Right renal pelvis (tissue), 4 donors: ENCODE results near the gene TBX4. TPM values are rescaled to one million over a fixed set of nuclear protein-coding genes. Genes with fewer than 3 reads are reported as not detected.

Source experiments
- DNase-seq, 4 donors: peaks; one replicate each; pipeline ENCODE4 v3.0.0-alpha.2; 2013; ENCODE audit warnings: low read depth in 4 of 4, low spot score in 3 of 4, missing footprints in 1 of 4
- polyA plus RNA-seq, 4 donors: library from polyadenylated mRNA; unstranded; fragments of 120-200 nt; gene quantifications; one replicate each; pipeline ENCODE4 v1.2.1, GENCODE V29; 2013; ENCODE audit not compliant: insufficient read length in 4 of 4

Gene TBX4
- polyA plus RNA-seq, 4 donors = 0.08 to 0.53 (median 0.16) TPM

DNA sequence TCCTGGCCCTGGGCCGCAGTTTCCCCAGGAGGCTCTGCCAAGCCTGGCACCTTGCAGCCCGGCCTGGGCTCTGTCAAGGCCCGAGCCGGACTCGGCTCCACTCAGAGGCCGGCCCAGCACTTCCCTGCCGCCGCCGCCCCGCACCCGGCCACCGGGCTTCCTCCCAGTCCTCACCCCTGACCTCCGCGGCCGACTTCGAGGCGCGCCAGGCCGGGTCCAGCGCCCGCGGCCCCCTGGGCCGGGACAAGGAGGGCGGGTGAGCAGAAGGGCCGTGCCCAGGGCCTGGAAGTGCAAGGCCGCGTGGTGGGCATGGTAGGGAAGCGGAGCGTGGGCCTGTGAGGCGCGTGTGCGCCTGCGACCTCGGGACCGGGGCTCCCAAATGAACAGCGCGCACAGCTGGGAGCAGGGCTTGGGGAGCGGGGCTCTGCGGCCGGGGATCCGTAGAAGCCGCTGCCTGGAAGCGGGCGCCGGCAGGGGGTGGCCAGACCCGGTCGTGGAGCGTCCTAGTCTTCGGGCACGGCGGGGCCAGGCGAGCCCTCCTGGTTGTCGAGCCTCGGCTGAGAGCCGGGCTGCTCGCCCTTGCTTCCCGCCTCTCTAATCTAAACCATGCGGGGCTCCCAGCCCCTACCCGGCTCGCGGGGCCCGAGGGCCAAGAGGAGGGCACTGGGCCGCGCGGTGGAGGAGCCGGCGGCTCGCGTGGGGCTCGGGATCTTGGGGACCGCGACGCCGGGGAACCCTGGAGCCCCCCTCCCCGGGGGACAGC lies 503 bp upstream of the TBX4 start:
- DNase-seq = no peak

DNA sequence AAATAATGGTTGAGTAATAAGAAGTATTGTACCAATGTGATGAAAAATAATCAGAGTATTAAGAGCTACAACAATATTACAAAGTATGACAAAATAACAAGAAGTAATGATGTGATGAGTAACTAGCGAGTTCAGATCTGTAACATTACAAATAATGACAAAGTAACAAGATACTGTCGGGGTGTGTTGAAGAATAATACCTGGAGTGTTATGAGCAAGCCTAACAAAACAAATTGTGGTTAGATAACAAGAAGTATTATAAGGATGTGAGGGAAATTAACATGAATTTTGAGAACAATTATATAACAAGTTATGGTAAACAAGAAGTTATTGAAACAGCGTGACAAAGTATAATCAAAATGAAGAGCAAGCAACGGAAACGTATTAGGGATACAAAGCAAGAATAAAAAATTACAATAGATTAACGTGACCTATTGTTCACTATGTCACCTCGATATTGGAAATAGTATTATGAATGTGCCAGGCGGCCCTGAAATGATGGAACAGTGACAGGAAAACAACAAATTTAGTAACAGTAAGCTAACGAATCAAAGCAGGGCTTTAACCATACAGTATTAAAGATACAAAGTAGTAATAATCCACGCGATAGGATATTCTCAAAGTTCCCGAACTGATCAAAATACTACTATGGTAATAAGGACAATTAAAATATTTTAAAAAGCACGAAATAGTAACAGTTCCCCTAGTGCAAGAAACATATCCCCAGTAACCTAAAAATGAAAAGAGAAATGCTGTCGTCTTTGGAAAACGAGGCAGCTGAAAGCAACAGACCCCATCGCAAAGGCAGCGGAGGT lies 1.6 kb downstream of the TBX4 start:
- no peak for DNase-seq

DNA sequence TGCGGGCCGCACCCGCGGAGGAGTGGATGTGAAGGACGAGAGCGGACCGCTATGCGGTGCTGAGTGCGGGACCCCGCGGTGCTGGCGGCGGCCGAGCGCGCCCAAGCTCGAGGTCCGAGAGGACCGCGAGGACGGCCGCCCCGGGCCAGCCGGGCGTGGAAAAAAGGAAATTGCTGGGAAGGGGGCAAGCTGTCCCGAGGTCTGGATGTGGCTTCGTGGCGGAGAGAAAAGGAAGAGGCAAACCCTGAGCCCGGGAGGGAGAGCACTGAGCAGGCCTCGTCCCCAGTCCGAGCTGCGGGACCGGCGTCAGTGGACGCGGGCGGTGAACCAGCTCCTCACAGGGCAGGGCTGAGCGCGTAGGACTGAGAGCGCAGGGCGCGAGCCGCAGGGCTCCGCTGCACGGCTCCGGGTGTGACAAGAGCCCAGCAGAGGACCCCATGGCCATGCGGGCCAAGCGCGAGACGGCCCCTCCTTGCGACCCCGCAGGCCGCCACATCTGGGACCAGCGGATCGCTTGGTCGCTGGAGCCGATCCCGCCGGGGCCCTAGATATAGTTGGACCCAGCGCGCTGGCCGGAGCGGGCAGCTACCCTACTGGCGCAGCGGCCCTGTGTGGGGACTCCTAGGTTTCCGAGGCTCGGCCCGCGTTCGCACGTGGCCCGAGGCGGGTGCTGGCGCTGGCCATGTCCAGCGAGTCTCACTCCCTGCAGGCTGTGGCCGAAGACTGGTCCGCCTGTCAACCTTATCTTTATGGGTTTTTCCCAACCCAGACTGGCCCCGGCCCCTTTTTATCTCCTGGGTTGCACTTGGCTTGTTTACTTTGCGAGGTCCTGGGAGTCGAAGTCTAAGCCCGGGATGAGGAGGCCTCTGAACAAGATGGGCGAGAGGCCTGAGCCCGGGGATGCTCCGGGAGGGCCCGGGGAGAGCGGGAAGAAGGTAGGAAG lies 2.4 kb downstream of the TBX4 start:
- no peak for DNase-seq

DNA sequence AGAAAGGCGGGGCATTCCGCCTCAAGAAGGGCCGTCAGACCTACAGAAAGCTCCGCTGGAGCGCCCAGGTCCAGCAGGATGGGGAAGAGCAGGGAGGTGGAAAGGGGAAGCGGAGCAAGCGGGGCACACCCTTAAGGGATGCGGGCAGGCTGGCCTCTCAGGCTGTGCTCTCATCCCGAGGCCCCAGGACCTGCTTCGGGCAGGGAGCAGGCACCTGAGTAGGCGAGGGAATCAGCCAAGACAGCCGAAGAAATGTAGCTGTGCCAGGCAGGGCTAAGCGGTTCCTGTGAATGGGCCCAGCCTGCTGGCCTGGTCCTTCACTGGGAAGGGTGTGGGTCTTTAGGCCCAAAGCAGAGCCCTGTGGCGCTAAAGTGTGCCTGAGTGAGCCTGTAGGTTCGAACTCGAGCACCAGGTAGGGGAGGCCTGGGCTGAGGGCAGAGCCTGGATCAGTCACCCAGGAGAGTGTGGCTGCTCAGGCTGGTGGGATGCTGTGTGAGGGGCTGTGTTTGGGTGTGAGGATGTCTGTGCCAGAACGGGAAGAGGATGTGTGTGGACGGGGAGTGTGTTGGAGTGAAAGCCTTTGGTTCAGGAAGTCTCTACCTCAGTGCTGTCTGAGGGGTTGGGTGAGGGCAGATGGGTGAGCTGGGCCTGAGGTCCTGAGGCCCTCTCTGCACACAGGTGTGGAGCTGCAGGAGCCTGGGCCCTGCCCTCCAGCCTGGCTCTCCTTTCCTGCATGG lies 3.3 kb downstream of the TBX4 start:
- DNase-seq = no peak

DNA sequence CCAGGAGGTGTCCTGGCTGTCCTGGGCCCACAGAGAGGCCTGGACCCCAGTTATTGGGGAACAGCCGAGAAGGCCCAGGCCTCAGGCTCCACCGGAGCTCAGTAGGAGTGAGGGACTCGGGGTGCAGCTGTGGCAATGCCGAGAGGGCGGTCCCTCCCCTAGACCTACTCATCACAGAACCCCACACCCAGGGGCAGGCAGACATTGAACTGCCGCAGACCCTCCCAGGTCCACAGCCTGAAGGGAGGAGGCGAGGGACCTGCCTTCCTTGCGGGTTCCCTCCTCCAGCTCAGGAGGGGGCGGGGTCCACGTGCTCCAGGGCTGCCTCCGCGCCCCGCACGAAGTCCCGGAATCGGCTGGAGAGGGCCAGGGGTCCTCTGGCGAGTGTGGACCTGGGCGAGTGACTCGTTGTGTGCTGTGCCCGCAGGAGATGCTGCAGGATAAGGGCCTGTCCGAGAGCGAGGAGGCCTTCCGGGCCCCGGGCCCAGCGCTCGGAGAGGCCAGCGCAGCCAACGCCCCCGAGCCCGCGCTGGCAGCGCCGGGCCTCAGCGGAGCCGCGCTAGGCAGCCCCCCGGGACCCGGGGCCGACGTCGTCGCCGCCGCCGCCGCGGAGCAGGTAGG lies 3.9 kb downstream of the TBX4 start:
- no peak for DNase-seq

DNA sequence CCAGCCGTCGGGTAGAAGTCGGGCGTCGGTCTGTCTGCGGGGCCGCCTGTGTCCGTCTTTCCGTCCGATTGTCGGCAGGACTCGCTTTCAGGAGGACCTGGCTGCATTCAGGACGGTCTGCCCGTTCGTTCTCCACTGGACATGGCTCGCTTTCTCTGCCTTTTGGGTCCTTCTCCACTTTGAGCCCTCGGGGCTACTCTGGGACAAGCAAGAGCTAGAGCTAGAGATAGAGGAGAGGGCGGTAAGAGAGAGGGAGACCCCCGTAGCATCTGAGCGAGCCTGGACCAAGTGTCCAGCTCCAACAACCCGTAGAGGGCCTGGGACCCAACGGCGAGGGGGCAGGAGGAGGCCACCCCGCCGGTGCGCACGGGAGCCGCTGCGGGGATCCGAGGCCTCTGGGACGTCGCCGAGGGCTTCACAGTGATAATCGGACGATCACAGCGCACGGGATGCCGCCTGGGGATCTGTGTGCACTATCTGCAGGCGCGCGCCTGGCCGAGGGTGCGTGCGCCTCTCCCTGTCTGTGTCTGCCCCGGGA lies 4.5 kb downstream of the TBX4 start:
- no peak for DNase-seq

DNA sequence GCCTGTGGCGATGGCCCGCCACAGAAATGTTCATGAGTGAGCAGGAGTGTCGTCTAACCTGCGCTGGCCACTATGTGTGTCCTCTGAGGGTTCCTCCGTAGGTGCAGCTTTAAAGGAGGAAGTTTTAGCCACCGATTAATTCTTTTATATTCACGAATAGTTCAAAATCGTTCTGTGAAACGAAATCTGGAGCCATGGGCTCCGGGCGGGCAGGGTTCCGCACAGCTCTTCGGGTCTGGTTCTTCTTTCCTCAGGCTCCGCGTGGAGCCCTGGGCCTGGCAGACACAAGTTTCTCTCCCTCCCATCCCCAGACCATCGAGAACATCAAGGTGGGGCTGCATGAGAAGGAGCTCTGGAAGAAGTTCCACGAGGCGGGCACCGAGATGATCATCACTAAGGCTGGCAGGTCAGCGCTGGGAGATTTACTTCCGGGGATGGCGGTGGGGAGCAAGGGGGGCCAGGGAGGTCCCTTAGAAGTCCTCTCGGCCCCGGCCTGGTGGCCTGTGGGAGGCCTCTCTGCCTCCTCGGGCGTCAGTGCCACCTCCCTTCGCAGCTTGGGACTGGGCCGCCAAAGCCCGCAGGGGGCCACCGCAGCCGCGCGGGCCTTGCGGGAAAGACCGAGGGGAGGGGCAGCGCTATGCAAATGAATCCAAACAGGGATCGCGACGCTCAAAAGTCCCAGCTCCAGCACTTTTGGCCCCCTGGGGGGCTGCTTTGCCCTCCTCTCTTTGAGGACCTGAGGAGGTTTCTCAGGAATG lies 5.2 kb downstream of the TBX4 start:
- no peak for DNase-seq

DNA sequence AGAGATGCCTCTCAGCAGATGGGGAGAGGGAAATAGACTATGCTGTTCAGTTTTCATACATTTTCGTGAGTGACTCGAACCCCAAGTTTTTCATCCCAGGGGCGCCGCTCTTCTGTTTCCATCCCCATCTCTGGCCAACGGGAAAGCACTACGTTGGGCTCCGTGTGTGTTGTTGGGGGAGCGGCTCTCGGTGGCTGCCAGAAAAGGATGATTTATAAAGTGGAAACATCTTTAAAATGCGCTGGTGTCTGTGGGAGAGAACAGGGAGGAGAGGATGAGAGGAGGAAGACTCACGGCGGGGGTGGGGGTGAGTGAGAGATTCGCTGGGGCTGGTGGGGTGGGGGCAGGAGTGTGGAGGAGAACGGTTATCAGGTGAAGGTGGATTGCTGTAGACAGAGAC lies 5.8 kb downstream of the TBX4 start:
- no peak for DNase-seq

DNA sequence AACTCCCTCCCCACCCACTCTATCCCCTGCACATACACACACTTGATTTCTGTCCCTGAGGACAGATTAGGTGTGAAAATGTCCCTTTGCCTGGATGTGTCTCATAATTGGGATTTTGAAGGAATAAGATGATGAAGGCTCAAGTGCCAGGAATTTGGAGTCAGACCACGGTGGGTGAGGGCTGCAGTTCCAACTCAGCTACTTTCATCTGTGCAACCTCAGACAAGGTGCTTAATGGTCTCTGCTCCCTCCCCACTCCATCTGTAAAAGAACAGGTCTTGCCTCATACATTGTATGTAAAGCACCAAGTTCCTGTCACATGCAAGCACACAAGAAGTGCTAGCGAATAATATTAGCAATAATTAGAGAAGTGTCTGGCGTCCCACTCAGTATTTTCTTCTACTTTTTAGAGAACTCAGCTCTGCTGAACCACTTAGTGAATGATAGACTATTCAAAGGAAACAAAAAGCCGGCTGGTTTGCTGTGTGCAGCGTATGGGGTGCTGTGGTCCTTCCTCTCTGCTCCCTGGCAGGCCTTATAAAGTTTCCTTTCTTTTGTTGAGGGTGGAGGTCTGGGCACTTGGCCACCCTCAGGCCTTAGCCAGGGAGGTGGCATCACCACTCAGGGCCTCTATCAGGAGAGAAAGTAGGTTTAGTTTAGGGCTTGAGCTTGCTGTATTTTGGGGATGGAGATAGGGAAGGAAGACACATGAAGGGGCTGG lies 6.4 kb downstream of the TBX4 start:
- DNase-seq = no peak

DNA sequence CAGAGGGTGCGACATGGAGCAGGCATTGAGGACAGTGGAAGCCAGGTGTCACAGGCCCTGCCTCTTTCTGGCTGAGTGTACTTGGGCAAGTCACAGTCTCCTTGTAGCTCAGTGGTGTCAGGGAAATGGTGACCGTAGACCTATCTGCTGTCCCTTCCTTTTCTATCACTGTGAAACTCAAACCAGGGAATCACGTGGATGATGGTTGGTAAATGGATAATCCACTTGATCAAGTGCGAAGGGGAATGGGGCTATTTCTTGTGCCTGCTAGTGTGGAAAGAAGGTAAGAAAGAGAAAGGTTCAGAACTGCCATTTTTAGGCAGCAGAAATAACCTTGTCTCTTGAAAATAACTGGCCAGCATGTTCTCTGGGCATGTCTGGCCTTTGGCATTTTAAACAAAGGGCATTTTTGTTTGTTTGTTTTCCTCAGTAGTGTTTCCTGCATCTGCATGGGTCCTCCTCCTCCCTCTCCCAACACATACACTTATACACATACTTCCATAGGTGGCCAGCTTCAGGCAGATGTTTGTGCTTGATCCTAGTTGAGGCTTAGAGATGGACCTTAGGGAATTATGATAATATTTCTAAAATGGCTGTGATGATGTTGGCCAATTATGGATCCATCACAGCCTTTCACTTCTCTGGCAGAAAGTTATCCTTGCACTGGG lies 7.1 kb downstream of the TBX4 start:
- no peak for DNase-seq

DNA sequence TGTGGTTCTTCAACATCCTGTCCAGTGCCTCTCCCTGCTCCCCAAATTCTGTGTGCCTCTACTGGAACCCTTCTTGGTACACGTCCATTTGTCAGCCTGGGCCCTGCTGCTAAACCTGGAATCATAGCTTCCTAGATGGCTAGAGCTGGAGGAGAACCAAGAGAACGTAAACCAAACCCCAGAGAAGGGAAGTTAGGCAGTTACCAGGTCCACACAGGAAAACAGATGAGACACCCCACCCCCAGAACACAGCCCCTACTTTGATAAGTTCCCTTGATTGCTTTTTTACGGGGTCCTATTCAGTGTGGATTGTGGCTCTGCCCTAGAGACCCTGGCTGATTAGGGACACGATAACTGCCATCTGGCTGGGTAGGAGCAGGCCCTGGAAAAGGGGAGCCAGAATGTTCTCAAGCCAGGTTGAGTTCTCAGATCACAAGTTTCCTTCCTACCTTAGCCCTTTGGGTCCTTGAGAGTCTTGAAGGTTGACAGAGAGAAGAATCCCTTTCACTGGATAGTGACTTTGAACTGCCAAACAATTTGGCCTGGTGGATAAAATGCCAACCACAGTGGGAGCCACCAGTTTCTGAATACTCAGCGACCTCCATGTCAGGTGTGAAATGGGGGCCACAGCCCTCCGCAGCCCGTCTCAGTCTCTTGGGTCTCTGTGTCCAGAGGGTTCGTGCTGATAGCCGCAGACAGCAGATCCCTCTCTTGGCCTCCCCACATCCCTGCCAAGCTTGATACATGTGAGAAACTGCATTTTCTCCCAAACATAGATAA lies 7.9 kb downstream of the TBX4 start:
- no peak for DNase-seq

DNA sequence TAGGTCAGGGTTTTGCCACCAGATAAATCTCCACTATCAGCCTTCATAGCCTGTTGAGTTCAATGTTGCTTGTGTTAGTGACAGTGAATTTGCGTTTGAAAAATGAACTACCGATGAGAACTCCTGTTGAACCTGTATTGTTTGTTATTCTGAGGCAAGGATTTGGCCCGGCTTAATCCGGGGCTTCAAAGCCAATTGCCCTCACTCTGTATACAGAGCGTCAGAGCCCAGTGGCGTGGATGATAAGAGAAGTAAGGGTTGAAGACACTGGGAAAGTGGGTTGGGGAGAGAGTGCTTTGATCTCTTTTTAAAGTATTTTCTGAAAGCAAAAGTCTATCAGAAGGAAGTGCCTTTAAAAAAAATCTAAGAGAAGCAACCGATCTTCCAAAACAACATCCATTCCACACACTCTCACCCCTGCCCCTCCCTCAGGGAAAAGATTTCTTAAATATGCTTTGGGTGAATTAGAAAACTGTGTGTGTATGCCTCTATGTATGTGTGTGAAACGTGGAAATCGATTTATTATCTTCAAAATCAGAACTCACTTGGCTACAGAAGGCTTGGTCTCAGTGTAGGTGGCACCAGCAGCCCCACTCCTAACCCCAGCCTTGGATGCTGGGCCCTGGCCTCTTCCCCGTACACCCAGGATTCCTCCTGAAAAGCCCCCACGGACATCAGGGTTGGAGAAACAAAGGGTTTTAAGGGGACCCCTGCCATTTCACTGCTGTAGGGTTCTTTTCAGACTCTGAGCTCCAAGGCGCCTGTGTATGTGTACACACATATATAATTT lies 8.8 kb downstream of the TBX4 start:
- no peak for DNase-seq

DNA sequence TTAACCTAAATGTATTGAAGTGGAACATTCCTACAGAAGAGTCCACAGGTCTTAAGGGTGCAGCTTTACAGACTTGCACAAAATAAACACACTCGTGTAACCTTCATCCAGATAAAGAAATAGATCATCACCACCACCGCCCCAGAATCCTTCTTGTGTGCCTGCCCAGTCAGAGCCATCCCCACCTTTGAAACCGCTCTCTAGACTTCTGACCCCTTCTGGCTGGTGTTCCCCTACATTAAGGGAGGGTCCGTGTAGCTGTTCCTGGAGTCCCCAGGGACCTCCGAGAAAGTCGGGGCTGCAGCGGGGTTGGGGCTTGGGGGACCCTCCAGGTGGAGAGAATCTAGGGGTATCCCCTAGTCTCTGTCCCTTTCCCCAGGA lies 9.4 kb downstream of the TBX4 start:
- DNase-seq = no peak

DNA sequence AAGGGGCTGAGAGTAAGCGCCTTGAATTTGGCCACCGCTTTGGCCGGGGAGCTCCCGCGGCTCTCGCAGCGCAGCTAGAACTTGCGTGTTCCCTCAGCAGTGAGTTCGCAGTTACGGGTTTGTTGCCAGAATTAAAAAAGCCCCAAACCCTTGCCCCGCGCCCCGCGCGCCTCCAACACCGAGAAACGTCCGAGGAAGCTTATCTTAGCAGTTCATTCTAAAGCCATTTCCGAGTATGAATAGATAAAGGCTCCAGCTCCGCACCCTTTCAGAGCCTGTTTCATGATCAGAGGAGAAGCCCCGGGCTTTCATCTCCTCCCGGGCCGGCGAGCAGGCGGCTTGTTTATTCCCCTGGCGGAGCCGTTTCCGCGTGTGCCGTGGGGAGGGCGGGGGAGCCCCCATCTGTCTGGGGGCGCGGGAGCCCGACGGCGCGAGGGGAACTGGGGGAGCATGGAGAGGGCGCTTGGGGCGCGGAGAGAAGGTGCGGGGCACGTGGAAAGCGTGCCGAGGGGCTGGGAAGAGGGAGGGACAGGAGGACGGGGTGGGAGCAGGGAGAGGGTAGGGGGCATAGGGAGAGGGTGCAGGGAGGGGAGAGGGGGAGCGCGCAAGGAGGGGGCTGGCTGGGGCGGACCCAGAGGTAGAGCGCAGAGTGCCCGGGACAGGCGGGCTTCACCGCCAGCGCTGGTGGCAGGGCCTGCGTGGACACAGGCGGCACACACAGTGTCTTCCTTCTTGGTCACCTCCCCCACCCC lies 9.9 kb downstream of the TBX4 start:
- no peak for DNase-seq

DNA sequence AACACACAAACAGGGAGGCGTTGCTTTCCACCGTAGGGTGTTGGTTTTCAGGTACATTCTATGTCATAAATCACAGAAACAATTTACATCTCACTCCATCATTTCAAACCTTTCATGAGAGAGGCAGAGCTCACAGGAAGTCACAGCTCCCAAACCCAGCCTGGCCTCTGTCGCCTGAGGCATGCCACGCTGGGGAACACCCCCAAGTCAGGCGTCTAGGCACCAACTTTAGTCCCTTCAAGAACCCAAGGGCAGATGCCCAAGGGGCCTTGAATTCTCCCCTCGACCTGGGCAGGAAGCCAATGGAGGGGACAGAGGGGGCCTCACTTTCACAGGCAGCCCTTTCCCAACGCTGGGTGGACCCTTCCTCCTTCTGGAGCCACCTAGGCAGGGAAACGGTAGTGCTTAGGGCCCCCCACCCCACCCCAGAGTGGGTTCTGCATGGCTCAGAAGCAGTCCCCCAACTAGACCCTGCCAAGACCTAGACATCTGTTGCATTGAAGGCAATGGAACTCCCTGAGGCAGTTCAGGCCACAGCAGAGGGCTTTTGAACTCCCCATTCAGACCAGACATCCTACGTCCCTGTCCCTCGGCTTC lies 10.6 kb downstream of the TBX4 start:
- no peak for DNase-seq
